Ascending aorta (tissue), 2 donors: ENCODE data around the gene REXO1. TPM values are rescaled to one million over a fixed set of nuclear protein-coding genes. Genes with fewer than 3 reads are reported as not detected.

Experiments
- DNase-seq, 2 donors: peaks; one replicate each; pipeline ENCODE4 v3.0.0-alpha.2; 2019; ENCODE audit warnings: low spot score in 2 of 2
- H3K27ac ChIP-seq, 2 donors: fragments of 200-600 bp; sonication (generic); one replicate each; pipeline ENCODE4 v1.5.1; 2016 to 2017; ENCODE audit warnings: mild to moderate bottlenecking in 1 of 2
- H3K27me3 ChIP-seq: fragments of 200-600 bp; sonication (generic); one replicate; pipeline ENCODE4 v1.5.1; 2017
- H3K36me3 ChIP-seq, 2 donors: fragments of 200-600 bp; sonication (generic); one replicate each; pipeline ENCODE4 v1.5.1; 2016
- H3K4me1 ChIP-seq, 2 donors: fragments of 200-600 bp; sonication (generic); one replicate each; pipeline ENCODE4 v1.5.1; 2016 to 2017; ENCODE audit warnings: mild to moderate bottlenecking in 1 of 2
- H3K4me3 ChIP-seq, 2 donors: fragments of 200-600 bp; sonication (generic); one replicate each; pipeline ENCODE4 v1.5.1; 2016 to 2017; ENCODE audit warnings: mild to moderate bottlenecking in 1 of 2
- H3K9me3 ChIP-seq, 2 donors: fragments of 200-600 bp; sonication (generic); one replicate each; pipeline ENCODE4 v1.5.1; 2016
- intact Hi-C: fragments of 100-400 bp; cut with DNase I; formaldehyde crosslinking; loops from one replicate; pipeline ENCODE4 v1.15.1; 2023
- total RNA-seq: library from RNA; depleted of rRNA; stranded (reverse); fragments of >200 nt; gene quantifications from one replicate; pipeline ENCODE4 v1.1.0, GENCODE V29; 2016
- TF ChIP-seq, protein P1 (sequence below), 3 experiments: fragments of 200-600 bp in 2 of 3; fragments of 450-650 bp in 1 of 3; sonication (generic) in 2 of 3; IDR thresholded peaks; one replicate each; pipeline ENCODE4 v1.5.1; 2016 to 2019; ENCODE audit warnings: antibody characterized with exemption in 3 of 3, mild to moderate bottlenecking in 1 of 3, moderate library complexity in 1 of 3

Gene REXO1
- total RNA-seq, 1 donor from 2014 or later, result 45.1 TPM

DNA sequence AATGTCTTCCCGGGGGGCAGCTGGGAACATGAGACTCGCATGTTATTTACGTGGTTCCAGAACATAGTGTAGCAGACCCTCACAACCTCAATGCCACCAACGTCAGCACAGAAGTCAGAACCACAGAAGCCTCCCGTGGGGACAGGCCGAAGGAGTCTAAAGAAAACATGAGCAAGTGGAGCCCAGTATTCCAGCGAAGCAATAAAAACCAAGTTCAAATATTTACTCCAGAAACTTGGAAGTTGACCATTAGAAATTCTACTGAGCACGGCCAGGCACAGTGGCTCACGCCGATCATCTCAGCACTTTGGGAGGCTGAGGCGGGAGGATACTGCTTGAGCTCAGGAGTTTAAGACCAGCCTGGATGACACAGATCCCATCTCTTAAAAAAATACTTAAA lies 18.3 kb downstream of the REXO1 start:
- H3K27me3 ChIP-seq, result no peaks in the 10 kb centered on the region
- TF ChIP-seq, protein P1, sequence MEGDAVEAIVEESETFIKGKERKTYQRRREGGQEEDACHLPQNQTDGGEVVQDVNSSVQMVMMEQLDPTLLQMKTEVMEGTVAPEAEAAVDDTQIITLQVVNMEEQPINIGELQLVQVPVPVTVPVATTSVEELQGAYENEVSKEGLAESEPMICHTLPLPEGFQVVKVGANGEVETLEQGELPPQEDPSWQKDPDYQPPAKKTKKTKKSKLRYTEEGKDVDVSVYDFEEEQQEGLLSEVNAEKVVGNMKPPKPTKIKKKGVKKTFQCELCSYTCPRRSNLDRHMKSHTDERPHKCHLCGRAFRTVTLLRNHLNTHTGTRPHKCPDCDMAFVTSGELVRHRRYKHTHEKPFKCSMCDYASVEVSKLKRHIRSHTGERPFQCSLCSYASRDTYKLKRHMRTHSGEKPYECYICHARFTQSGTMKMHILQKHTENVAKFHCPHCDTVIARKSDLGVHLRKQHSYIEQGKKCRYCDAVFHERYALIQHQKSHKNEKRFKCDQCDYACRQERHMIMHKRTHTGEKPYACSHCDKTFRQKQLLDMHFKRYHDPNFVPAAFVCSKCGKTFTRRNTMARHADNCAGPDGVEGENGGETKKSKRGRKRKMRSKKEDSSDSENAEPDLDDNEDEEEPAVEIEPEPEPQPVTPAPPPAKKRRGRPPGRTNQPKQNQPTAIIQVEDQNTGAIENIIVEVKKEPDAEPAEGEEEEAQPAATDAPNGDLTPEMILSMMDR (IDR thresholded peaks at IDR 0.05), result no peak

DNA sequence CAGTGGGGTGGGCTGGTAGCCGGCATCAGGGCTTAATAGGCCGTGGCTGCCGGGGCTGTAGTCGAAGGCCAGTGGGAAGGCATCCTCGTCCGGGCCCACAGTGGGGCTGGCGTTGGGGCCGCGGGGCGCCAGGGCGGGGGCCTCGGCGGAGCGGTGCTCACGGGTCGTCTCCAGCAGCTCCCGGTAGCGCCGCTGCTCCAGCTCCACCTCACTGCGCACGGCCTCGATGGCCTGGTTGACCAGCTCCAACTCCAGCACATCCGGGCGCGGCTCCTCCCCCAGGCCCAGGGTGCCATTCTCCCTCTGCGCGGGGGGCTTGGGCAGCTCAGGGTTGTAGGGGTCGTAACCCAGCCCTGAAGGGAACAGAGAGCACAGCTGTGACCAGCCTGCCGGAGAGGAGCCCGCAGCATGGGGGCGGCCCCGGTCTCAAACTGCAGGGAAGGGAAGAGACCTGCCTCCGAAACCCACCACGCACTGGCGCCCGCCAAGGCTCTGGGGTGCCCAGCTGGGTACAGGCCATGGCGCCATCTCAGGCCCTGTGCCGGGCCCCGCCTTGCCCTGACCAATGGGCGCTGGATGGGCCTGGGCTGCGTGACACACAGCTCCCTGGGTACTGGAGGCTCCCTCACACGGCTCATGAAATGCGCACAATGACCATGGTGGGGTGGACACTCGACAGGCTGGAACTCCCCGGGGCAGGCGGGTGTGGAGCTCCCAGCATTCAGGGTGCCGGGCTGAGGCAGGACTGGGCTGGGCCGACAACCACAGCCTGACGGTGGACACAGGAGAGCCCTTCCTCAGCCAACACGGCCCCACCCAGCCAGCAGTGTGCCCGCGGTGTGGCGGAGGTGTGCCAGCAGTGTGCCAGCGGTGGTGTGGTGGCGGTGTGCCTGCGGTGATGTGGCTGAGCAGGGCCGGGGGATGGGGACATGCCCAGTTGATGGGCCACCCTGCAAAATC lies 19.7 kb downstream of the REXO1 start:
- peaks cover 28 to 53% of the 10 kb centered on the region in 2 donors for H3K36me3 ChIP-seq
- no peak overlapping the region for H3K27ac ChIP-seq
- H3K4me1 ChIP-seq, result no peaks in the 10 kb centered on the region
- no peaks in the 10 kb centered on the region for H3K9me3 ChIP-seq
- TF ChIP-seq, protein P1 (IDR thresholded peaks at IDR 0.05), result no peak
- intact Hi-C loops, result loop anchor here (5.0 kb wide), 1 partner anchor 281 kb away; no protein-coding TSS in a partner anchor
- DNase-seq, result no peak
- H3K27me3 ChIP-seq, result no peaks in the 10 kb centered on the region
- H3K4me3 ChIP-seq, result no peak overlapping the region

More for the DNA sequence above, 18.3 kb downstream of the REXO1 start:
- no peak for DNase-seq
- intact Hi-C loops, result loop anchor here (5.0 kb wide), 1 partner anchor 283 kb away; no protein-coding TSS in a partner anchor
- H3K4me1 ChIP-seq, result no peaks in the 10 kb centered on the region
- no peak overlapping the region for H3K27ac ChIP-seq
- H3K9me3 ChIP-seq, result no peaks in the 10 kb centered on the region
- H3K4me3 ChIP-seq, result no peak overlapping the region
- peaks cover 22 to 44% of the 10 kb centered on the region in 2 donors for H3K36me3 ChIP-seq

DNA sequence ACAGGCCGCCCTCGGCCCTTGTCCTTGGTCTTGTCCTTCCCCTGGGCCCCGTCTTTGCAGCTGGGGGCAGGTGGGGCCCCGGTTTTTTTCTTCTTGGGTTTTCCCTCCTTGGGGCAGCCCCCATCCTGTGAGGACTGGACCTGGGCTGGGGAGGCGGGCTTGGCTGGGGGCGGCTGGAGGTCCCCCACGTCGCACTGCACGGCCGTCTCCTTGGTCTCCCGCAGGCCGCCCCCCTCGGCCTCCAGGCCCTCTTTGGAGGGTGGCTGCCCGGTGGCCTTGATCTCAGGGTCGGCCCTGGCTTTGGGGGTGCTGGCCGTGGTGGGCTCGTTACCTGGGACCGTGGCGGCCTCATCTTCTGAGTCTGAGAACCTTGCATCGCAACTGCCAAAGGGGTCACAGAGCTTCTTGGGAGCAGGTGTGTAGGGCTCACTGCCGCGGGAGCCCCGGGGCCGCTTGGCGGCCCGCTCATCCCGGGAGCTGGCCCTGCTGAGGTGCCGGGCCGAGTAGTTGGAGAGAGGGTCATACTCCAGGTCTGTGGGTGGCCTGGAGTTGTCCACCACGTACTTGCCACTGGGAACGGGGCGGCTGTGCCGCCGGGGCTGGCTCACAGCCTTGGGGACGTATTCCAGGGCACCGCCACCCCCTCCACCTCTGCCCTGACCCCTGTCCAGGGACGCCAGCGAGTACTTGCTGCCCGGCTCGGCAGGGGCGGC lies 20.6 kb downstream of the REXO1 start:
- DNase-seq, result no peak
- Histone ChIP-seq H3K36me3 (peaks cover 37 to 61% of the 10 kb centered on the region in 2 donors), H3K4me1 (no peaks in the 10 kb centered on the region), H3K9me3 (no peaks in the 10 kb centered on the region), H3K27me3 (no peaks in the 10 kb centered on the region), H3K27ac (no peak overlapping the region), H3K4me3 (no peak overlapping the region)
- intact Hi-C loops, result loop anchor here (2.0 to 5.0 kb wide), 2 partner anchors 39 to 280 kb away; no protein-coding TSS in a partner anchor
- TF ChIP-seq, protein P1 (IDR thresholded peaks at IDR 0.05), result no peak

DNA sequence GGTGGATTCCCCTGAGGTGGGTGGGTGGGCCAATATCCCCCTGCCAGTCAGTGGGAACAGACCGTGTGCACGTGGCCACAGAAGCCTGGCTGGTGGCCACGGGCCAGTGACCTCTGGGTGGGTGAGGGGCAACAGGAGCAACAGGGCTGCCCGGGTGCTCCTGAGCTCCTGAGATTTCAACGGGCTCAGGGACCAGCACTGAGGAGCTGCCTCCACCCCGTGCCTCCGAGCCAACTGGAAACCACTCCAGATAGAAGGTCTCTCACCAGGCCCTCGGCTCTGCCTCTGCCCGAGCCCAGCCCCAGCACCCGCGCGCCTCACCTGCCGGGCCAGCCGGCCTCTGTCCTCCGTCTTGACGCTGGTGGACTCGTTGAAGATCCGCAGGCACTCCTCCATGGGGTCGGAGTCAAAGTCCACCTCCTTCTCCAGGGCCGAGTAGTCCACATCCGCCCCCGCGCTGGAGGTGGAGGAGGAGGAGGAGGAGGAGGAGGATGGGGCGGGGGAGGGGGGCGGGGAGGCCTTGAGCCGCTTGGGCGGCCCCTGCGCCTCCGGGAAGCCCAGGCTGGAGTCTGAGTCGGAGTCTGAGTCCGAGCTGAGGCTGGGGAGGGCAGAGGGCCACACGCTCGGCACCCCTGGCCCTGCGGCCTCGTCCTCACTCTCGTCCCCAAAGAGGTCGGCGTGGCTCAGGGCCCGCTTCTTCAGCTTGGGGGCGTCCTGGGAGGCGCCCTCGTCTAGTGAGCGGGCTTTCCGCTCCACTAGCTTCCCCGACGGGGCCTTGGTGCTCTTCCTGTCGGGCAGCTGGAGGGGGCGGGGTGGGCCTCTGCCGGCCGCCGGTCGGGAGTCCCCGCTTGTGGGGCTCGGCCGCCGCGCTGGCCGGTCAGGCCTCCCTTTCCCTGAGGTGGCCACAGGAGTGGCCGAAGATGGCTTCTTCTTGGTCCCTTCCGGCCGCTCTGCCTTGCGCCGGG lies 21.4 kb downstream of the REXO1 start:
- Histone ChIP-seq H3K9me3 (no peaks in the 10 kb centered on the region), H3K27me3 (no peaks in the 10 kb centered on the region), H3K27ac (no peak overlapping the region), H3K4me1 (no peaks in the 10 kb centered on the region), H3K36me3 (peaks cover 46 to 69% of the 10 kb centered on the region in 2 donors), H3K4me3 (peak overlapping the region in 1 of 2 donors; percentile 26)
- DNase-seq, result no peak
- TF ChIP-seq, protein P1 (IDR thresholded peaks at IDR 0.05), result no peak
- intact Hi-C loops, result loop anchor here (2.0 to 5.0 kb wide), 2 partner anchors 38 to 280 kb away; no protein-coding TSS in a partner anchor
